ENCODE measurements around the gene FLYWCH1.

DNA sequence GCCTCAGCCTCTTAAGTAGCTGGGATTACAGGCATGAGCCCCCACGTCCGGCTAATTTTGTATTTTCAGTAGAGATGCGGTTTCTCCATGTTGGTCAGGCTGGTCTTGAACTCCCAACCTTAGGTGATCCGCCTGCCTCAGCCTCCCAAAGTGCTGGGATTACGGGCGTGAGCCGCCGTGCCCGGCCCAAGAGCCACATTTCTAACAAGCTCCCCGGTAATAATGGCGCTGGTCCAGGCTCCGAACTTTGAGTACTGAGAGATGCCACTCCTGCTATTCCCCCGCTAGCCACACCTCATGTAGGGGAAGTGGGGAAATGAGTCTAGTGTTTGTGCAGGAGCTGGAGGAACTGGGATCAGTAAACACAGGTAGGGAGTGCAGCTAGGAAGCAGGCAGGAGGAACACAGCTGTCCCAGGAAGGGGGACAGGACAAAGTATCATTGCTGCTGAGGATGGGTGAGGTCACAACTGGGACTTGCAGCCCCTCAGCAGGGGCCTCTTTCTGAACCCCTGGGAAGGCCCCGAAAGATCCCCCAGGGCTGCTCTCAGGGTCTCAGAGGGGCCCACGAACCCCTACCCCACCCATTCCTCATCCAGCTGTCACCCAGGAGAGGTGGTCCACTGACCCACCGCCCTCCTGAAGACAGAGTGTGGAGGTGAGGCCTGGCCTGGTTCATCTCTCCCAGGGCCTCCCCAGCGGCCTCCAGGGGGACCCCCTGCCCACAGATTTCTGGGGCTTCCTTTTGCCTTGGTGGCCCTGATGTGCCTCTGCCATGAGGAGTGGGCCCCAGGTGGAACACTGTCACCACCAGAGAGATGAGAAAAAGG, 48.7 kb downstream of the FLYWCH1 start:
- TF ChIP-seq MYBL2 (CRISPR knock-in tag; IDR thresholded peaks at IDR 0.05) (no peak), TP53 (CRISPR knock-in tag; IDR thresholded peaks at IDR 0.05) (no peak), CTCF (IDR thresholded peaks at IDR 0.05) (no peak), ZNF423 (CRISPR knock-in tag; IDR thresholded peaks at IDR 0.05) (no peak), HMGA2 (CRISPR knock-in tag; IDR thresholded peaks at IDR 0.05) (no peak), JUN (CRISPR knock-in tag; IDR thresholded peaks at IDR 0.05) (no peak), ZNF512 (CRISPR knock-in tag; IDR thresholded peaks at IDR 0.05; ENCODE audit: borderline replicate concordance) (no peak), ELF4 (CRISPR knock-in tag; IDR thresholded peaks at IDR 0.05; ENCODE audit: low read depth) (no peak), KAT7 (CRISPR knock-in tag; IDR thresholded peaks at IDR 0.05; ENCODE audit: borderline replicate concordance) (no peak), NR2C2 (CRISPR knock-in tag; IDR thresholded peaks at IDR 0.05) (no peak)
- TF ChIP-seq, protein P1, sequence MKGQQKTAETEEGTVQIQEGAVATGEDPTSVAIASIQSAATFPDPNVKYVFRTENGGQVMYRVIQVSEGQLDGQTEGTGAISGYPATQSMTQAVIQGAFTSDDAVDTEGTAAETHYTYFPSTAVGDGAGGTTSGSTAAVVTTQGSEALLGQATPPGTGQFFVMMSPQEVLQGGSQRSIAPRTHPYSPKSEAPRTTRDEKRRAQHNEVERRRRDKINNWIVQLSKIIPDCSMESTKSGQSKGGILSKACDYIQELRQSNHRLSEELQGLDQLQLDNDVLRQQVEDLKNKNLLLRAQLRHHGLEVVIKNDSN (CRISPR knock-in tag; IDR thresholded peaks at IDR 0.05) = no peak
- TF ChIP-seq, protein P2, sequence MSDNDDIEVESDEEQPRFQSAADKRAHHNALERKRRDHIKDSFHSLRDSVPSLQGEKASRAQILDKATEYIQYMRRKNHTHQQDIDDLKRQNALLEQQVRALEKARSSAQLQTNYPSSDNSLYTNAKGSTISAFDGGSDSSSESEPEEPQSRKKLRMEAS (CRISPR knock-in tag; IDR thresholded peaks at IDR 0.05) = no peak

All from WTC11 (cell line).